Measurements from ENCODE around the gene ACKR3. TPM values are rescaled to one million over a fixed set of nuclear protein-coding genes. Genes with fewer than 3 reads are reported as not detected.

ACKR3 gene
- total and polyA plus RNA-seq, 10 of the 15 experiments (the other 5 are each of a cell fraction or from before 2014, with no cell fraction given), result 3.0 to 154 (median 6.4) TPM

- ChIA-PET RAD21 (ENCODE audit: unreplicated experiment) (no interaction called here), POLR2A (no interaction called here), CTCF (no interaction called here), SMC1A (ENCODE audit: uncharacterized antibody, unreplicated experiment) (no interaction called here)
- H3K4me3 ChIP-seq, result no peak overlapping the region
- H3K36me3 ChIP-seq (ENCODE audit: control insufficient read depth in 2 of 2, insufficient read depth in 2 of 2, low read length in 1 of 2), result no peaks in the 10 kb centered on the region
- WGBS (ENCODE audit: insufficient coverage, insufficient replicate concordance, low lambda C conversion rate, missing lambda C conversion rate), result 19% methylated on average over 14 of the region's 15 CpGs
- no peaks in the 10 kb centered on the region for H4K20me1 ChIP-seq (ENCODE audit: control insufficient read depth, insufficient read depth)
- no peak overlapping the region for H2AFZ ChIP-seq (ENCODE audit: control insufficient read depth, low read depth, low read length)
- H3K4me1 ChIP-seq (ENCODE audit: control insufficient read depth, insufficient read depth, low read length), result no peaks in the 10 kb centered on the region
- DNase-seq (ENCODE audit: low read depth, low spot score) (no peak), FAIRE-seq (no peak), ATAC-seq (no peak)
- intact Hi-C loops (cut with micrococcal nuclease; ENCODE audit: unreplicated experiment) (no loop called here), in situ Hi-C loops (cut with MboI) (no loop called here)
- H3K9ac ChIP-seq (ENCODE audit: control insufficient read depth, insufficient read depth, low read length), result no peak overlapping the region
- H3K27ac ChIP-seq (ENCODE audit: control insufficient read depth, insufficient read depth), result no peak overlapping the region
- H3K4me2 ChIP-seq (ENCODE audit: control insufficient read depth, insufficient read depth), result no peak overlapping the region
- H3K79me2 ChIP-seq (ENCODE audit: control insufficient read depth, insufficient read depth, low read length), result no peaks in the 10 kb centered on the region
- peaks cover 0 to 3% of the 10 kb centered on the region in 2 experiments; a peak in 2 of 4 replicates for H3K27me3 ChIP-seq (replicated peaks in 1 of 2; ENCODE audit: control insufficient read depth in 2 of 2, insufficient read depth in 2 of 2, low read length in 1 of 2)
- H3K9me3 ChIP-seq (replicated peaks; ENCODE audit: control insufficient read depth, insufficient read depth, low read length), result no peaks in the 10 kb centered on the region
- BruUV-seq (replicated peaks), result no TSS peak
- TF ChIP-seq NKRF (conservative IDR thresholded peaks at IDR 0.05) (no peak), TARDBP (IDR thresholded peaks at IDR 0.05; ENCODE audit: borderline replicate concordance) (no peak), MTA2 (IDR thresholded peaks at IDR 0.05; ENCODE audit: low read depth) (no peak), ETV6 (conservative IDR thresholded peaks at IDR 0.05 in 1 of 2, IDR thresholded peaks at IDR 0.05 in 1 of 2; ENCODE audit: borderline replicate concordance in 1 of 2, low read depth in 1 of 2) (no peak), KDM1A (IDR thresholded peaks at IDR 0.05; ENCODE audit: borderline replicate concordance) (no peak), E4F1 (IDR thresholded peaks at IDR 0.05; ENCODE audit: borderline replicate concordance, partially characterized antibody) (no peak), RELB (IDR thresholded peaks at IDR 0.05; ENCODE audit: low read depth) (no peak), ZNF384 (IDR thresholded peaks at IDR 0.05; ENCODE audit: borderline replicate concordance, low read depth, low read length) (no peak), CEBPZ (IDR thresholded peaks at IDR 0.05; ENCODE audit: low read depth, low read length) (no peak), SP1 (IDR thresholded peaks at IDR 0.05; ENCODE audit: low read depth, low read length) (no peak), IRF4 (IDR thresholded peaks at IDR 0.05; ENCODE audit: low read depth, low read length) (no peak), PAX8 (IDR thresholded peaks at IDR 0.05) (no peak), HDAC6 (IDR thresholded peaks at IDR 0.05; ENCODE audit: unreplicated experiment) (no peak)
These were observed 58.8 kb downstream of the ACKR3 start for GRCh38 chr2:236628256-236628901.
